Neural cell (in vitro differentiated cells): Measurements from ENCODE around the gene ILRUN.

Source experiments
- EP300 ChIP-seq: fragments of 450-650 bp; conservative IDR thresholded peaks from 2 replicates; pipeline ENCODE4 v1.6.1; 2014; ENCODE audit warnings: antibody characterized with exemption, mild to moderate bottlenecking, moderate library complexity; ENCODE audit not compliant: poor library complexity, severe bottlenecking
- EZH2 ChIP-seq: fragments of 200-600, 300-800 bp; shearing (Covaris generic), sonication (generic); IDR thresholded peaks from 2 replicates; pipeline ENCODE4 v1.6.1; 2014; ENCODE audit warnings: antibody characterized with exemption, low read length, borderline replicate concordance, mild to moderate bottlenecking; ENCODE audit not compliant: insufficient read depth, poor library complexity, severe bottlenecking
- MXI1 ChIP-seq: fragments of 450-650 bp; conservative IDR thresholded peaks from 2 replicates; pipeline ENCODE4 v1.6.1; 2014; ENCODE audit warnings: antibody characterized with exemption, mild to moderate bottlenecking; ENCODE audit not compliant: poor library complexity, severe bottlenecking
- POLR2AphosphoS5 ChIP-seq: IDR thresholded peaks from 2 replicates; pipeline ENCODE4 v1.6.1; 2012
- RAD21 ChIP-seq: fragments of 450-650 bp; conservative IDR thresholded peaks from 2 replicates; pipeline ENCODE4 v1.6.1; 2014; ENCODE audit warnings: antibody characterized with exemption, mild to moderate bottlenecking, moderate library complexity
- SMC3 ChIP-seq: fragments of 450-650 bp; conservative IDR thresholded peaks from 2 replicates; pipeline ENCODE4 v1.6.1; 2014; ENCODE audit warnings: antibody characterized with exemption, mild to moderate bottlenecking, moderate library complexity; ENCODE audit not compliant: poor library complexity
- TAF1 ChIP-seq: IDR thresholded peaks from 2 replicates; pipeline ENCODE4 v1.6.1; 2012; ENCODE audit warnings: low read depth
- TF ChIP-seq, protein P1 (sequence below): fragments of 450-650 bp; IDR thresholded peaks from 2 replicates; pipeline ENCODE4 v1.5.1; 2014; ENCODE audit warnings: antibody characterized with exemption, mild to moderate bottlenecking, moderate library complexity; ENCODE audit not compliant: poor library complexity, severe bottlenecking
- TF ChIP-seq, protein P2 (sequence below): IDR thresholded peaks from 2 replicates; pipeline ENCODE4 v1.6.1; 2012; ENCODE audit warnings: borderline replicate concordance

DNA sequence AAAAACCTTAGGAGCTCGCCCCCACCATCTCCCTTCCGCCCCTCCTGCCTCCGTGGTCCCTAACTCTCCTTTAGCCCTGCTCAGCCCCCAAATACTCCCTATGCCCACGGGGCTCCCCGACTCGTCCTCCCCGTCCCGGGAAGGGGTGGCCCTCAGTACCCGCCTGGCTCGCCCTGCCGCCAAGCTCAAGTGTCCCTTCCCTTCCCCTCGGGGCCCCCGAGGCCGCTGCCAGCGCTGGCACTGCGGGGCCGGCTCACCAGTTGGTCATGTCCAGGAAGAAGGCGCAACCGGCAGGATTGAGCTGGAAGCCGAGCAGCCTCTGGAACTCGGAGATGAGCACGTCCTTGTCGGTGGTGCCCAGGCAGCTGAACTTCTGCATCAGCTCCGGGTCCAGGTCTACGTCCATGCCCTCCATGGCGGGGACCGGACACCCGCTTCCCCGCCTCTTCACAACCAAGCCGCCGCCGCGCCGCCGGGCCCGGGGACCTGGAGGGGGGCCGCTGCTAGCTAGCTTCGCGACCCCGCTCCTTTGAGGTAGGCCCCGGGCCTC, 303 bp downstream of the ILRUN start:
- TF ChIP-seq TAF1 = no peak
- TF ChIP-seq, protein P1, sequence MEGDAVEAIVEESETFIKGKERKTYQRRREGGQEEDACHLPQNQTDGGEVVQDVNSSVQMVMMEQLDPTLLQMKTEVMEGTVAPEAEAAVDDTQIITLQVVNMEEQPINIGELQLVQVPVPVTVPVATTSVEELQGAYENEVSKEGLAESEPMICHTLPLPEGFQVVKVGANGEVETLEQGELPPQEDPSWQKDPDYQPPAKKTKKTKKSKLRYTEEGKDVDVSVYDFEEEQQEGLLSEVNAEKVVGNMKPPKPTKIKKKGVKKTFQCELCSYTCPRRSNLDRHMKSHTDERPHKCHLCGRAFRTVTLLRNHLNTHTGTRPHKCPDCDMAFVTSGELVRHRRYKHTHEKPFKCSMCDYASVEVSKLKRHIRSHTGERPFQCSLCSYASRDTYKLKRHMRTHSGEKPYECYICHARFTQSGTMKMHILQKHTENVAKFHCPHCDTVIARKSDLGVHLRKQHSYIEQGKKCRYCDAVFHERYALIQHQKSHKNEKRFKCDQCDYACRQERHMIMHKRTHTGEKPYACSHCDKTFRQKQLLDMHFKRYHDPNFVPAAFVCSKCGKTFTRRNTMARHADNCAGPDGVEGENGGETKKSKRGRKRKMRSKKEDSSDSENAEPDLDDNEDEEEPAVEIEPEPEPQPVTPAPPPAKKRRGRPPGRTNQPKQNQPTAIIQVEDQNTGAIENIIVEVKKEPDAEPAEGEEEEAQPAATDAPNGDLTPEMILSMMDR = no peak
- TF ChIP-seq POLR2AphosphoS5 = no peak
- TF ChIP-seq EZH2 = no peak
- TF ChIP-seq MXI1 = peak; percentile 60
- TF ChIP-seq SMC3 = peak; percentile 31
- no peak for TF ChIP-seq EP300
- TF ChIP-seq, protein P2, sequence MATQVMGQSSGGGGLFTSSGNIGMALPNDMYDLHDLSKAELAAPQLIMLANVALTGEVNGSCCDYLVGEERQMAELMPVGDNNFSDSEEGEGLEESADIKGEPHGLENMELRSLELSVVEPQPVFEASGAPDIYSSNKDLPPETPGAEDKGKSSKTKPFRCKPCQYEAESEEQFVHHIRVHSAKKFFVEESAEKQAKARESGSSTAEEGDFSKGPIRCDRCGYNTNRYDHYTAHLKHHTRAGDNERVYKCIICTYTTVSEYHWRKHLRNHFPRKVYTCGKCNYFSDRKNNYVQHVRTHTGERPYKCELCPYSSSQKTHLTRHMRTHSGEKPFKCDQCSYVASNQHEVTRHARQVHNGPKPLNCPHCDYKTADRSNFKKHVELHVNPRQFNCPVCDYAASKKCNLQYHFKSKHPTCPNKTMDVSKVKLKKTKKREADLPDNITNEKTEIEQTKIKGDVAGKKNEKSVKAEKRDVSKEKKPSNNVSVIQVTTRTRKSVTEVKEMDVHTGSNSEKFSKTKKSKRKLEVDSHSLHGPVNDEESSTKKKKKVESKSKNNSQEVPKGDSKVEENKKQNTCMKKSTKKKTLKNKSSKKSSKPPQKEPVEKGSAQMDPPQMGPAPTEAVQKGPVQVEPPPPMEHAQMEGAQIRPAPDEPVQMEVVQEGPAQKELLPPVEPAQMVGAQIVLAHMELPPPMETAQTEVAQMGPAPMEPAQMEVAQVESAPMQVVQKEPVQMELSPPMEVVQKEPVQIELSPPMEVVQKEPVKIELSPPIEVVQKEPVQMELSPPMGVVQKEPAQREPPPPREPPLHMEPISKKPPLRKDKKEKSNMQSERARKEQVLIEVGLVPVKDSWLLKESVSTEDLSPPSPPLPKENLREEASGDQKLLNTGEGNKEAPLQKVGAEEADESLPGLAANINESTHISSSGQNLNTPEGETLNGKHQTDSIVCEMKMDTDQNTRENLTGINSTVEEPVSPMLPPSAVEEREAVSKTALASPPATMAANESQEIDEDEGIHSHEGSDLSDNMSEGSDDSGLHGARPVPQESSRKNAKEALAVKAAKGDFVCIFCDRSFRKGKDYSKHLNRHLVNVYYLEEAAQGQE = no peak
- no peak for TF ChIP-seq RAD21
